Breast epithelium (tissue), 3 donors: Measurements from ENCODE around the gene PON3.
A peak's percentile ranks its signal among the peaks of the same experiment; 100 is the strongest.

Experiments used
- POLR2A ChIP-seq: fragments of 450-650 bp; IDR thresholded peaks from one replicate; pipeline ENCODE4 v1.6.1; 2016; ENCODE audit warnings: antibody characterized with exemption, mild to moderate bottlenecking, moderate library complexity
- TF ChIP-seq, protein P1 (sequence below), 3 donors: fragments of 450-650 bp; IDR thresholded peaks; one replicate each; pipeline ENCODE4 v1.5.1; 2016 to 2017; ENCODE audit warnings: antibody characterized with exemption in 3 of 3, mild to moderate bottlenecking in 3 of 3, moderate library complexity in 3 of 3

DNA sequence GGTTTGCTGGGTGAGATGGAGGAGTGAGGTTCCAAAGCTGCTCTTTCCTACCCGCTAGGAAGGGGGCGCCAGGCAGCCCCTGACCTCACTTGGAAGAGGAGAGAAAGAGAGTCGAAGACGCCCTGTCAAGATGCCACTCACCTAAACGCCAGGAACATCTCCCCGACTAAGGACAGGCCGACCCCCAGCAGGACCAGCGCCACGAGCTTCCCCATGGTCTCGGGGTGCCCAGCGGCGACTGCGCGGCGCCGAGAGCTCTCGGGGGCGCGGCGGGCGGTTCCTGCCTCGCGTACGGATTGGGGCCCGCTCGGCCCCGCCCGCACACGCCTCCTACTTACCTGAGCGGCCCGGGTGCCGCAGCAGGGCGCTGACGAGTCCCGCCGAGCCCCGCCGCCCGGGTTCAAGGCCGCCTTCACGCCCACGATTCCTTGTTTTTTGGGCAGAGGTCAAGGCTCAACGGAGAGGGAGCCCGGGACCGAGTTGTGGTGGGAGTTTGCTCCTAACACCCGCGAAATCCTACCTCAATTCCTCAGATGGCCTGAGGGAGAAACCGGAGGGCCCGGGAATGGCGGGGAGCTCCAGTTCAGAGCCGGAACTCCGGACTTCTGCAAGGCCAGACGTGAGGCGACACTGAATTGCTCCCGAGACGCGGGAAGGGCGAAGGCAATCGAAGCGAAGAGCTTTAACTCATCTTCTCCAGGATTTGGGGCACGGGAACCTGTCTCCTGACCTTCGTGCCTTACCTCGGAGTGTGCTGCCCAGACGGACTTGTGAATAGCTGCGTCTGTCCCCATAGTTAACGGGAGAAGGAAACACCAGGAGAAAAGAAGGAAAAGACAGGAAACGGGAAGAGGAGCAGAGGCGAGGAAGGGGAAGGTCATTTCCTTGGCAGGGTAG, at the start of gene PON3:
- TF ChIP-seq POLR2A = no peak
- TF ChIP-seq, protein P1, sequence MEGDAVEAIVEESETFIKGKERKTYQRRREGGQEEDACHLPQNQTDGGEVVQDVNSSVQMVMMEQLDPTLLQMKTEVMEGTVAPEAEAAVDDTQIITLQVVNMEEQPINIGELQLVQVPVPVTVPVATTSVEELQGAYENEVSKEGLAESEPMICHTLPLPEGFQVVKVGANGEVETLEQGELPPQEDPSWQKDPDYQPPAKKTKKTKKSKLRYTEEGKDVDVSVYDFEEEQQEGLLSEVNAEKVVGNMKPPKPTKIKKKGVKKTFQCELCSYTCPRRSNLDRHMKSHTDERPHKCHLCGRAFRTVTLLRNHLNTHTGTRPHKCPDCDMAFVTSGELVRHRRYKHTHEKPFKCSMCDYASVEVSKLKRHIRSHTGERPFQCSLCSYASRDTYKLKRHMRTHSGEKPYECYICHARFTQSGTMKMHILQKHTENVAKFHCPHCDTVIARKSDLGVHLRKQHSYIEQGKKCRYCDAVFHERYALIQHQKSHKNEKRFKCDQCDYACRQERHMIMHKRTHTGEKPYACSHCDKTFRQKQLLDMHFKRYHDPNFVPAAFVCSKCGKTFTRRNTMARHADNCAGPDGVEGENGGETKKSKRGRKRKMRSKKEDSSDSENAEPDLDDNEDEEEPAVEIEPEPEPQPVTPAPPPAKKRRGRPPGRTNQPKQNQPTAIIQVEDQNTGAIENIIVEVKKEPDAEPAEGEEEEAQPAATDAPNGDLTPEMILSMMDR (IDR thresholded peaks at IDR 0.05) = peak in 1 of 3 donors; percentile 21
